Measurements from ENCODE around the gene CAPN1. TPM values are rescaled to one million over a fixed set of nuclear protein-coding genes. Genes with fewer than 3 reads are reported as not detected.

The CAPN1 gene
- total RNA-seq, 1 experiment from 2014 or later = 256 TPM

- no peak overlapping the region for H3K27ac ChIP-seq (ENCODE audit: low read length)
- no peaks in the 10 kb centered on the region for H3K27me3 ChIP-seq (ENCODE audit: control insufficient read depth, insufficient read depth, low read length)
- BruUV-seq (replicated peaks) = no TSS peak
- H3K9me3 ChIP-seq (ENCODE audit: control insufficient read depth, insufficient read depth, low read depth, low read length) = no peaks in the 10 kb centered on the region
- peaks cover 8% of the 10 kb centered on the region; the same call in 1 of the 2 replicates for H3K4me1 ChIP-seq (ENCODE audit: control insufficient read depth, insufficient read depth, low read length)
- no peak for DNase-seq (ENCODE audit: low read depth, low spot score)
- ATAC-seq = no peak
- intact Hi-C loops (cut with micrococcal nuclease; ENCODE audit: unreplicated experiment) (no loop called here), in situ Hi-C loops (cut with HindIII; ENCODE audit: low pct_unique_long_range_greater_than_20kb, low sequenced_read_pairs) (no loop called here)
- no peak for TF ChIP-seq CTCF (IDR thresholded peaks at IDR 0.05)
- TF ChIP-seq SIN3A (IDR thresholded peaks at IDR 0.05; ENCODE audit: borderline replicate concordance, insufficient read depth, low read depth, low read length) = no peak
- TF ChIP-seq POLR2AphosphoS5 (IDR thresholded peaks at IDR 0.05; ENCODE audit: low read depth, low read length) = peak; percentile 2; the same call in 1 of the 2 replicates
- TF ChIP-seq TCF7L2 (IDR thresholded peaks at IDR 0.05; ENCODE audit: low read depth, low read length) = no peak
- ChIA-PET POLR2A (no interaction called here), CTCF (no interaction called here)
- H3K4me3 ChIP-seq (ENCODE audit: low read depth in 2 of 2, low read length in 2 of 2) = no peak overlapping the region
- peaks cover 3% of the 10 kb centered on the region; the same call in 1 of the 2 replicates for H3K36me3 ChIP-seq (ENCODE audit: control insufficient read depth, insufficient read depth, low read length)
Measured at GRCh38 chr11:65214212-65214845, 32.6 kb downstream of the CAPN1 start.

GRCh38 chr11:65215441-65216076 is 33.8 kb downstream of the CAPN1 start:
- POLR2A ChIA-PET = no interaction called here
- no peak for ATAC-seq
- CTCF ChIA-PET = interaction anchor here (0.6 kb wide), 1 partner anchor 30 kb away, joined by 3 read pairs; no protein-coding TSS in a partner anchor

GRCh38 chr11:65216830-65217229 is 35.1 kb downstream of the CAPN1 start:
- in situ Hi-C loops (cut with HindIII; ENCODE audit: low pct_unique_long_range_greater_than_20kb, low sequenced_read_pairs) = no loop called here
- no peaks in the 10 kb centered on the region for H3K27me3 ChIP-seq (ENCODE audit: control insufficient read depth, insufficient read depth, low read length)
- H3K9me3 ChIP-seq (ENCODE audit: control insufficient read depth, insufficient read depth, low read depth, low read length) = no peaks in the 10 kb centered on the region
- BruUV-seq (replicated peaks) = no TSS peak
- no peaks in the 10 kb centered on the region for H3K36me3 ChIP-seq (ENCODE audit: control insufficient read depth, insufficient read depth, low read length)
- H3K4me1 ChIP-seq (ENCODE audit: control insufficient read depth, insufficient read depth, low read length) = peaks cover 8% of the 10 kb centered on the region; the same call in 1 of the 2 replicates
- no peak for TF ChIP-seq CTCF (IDR thresholded peaks at IDR 0.05)
- TF ChIP-seq SIN3A (IDR thresholded peaks at IDR 0.05; ENCODE audit: borderline replicate concordance, insufficient read depth, low read depth, low read length) = no peak
- H3K27ac ChIP-seq (ENCODE audit: low read length) = no peak overlapping the region
- POLR2A ChIA-PET = no interaction called here
- DNase-seq (ENCODE audit: low read depth, low spot score) = no peak
- CTCF ChIA-PET = no interaction called here
- intact Hi-C loops (cut with micrococcal nuclease; ENCODE audit: unreplicated experiment) = no loop called here
- peak; percentile 17; the same call in 1 of the 2 replicates for ATAC-seq
- H3K4me3 ChIP-seq (ENCODE audit: low read depth in 2 of 2, low read length in 2 of 2) = no peak overlapping the region

More at GRCh38 chr11:65215441-65216076, 33.8 kb downstream of the CAPN1 start:
- in situ Hi-C loops (cut with HindIII; ENCODE audit: low pct_unique_long_range_greater_than_20kb, low sequenced_read_pairs) (no loop called here), intact Hi-C loops (cut with micrococcal nuclease; ENCODE audit: unreplicated experiment) (no loop called here)
- Histone ChIP-seq H3K36me3 (ENCODE audit: control insufficient read depth, insufficient read depth, low read length) (no peaks in the 10 kb centered on the region), H3K4me3 (ENCODE audit: low read depth in 2 of 2, low read length in 2 of 2) (no peak overlapping the region), H3K27ac (ENCODE audit: low read length) (no peak overlapping the region), H3K9me3 (ENCODE audit: control insufficient read depth, insufficient read depth, low read depth, low read length) (no peaks in the 10 kb centered on the region), H3K27me3 (ENCODE audit: control insufficient read depth, insufficient read depth, low read length) (no peaks in the 10 kb centered on the region), H3K4me1 (ENCODE audit: control insufficient read depth, insufficient read depth, low read length) (peaks cover 8% of the 10 kb centered on the region; the same call in 1 of the 2 replicates)
- BruUV-seq (replicated peaks) = no TSS peak
- DNase-seq (ENCODE audit: low read depth, low spot score) = no peak
- no peak for TF ChIP-seq CTCF (IDR thresholded peaks at IDR 0.05)

Measured in Panc1 (cell line).